ENCODE measurements around the gene ZNF662. TPM values are rescaled to one million over a fixed set of nuclear protein-coding genes. Genes with fewer than 3 reads are reported as not detected.

Gene ZNF662
- total RNA-seq, 1 donor from 2014 or later: not detected

- no peaks in the 10 kb centered on the region for H3K4me1 Mint-ChIP-seq
- no peak for DNase-seq (ENCODE audit: low read depth, low spot score)
- no peaks in the 10 kb centered on the region for H3K36me3 Mint-ChIP-seq (ENCODE audit: low read depth)
- no peak for TF ChIP-seq CTCF (conservative IDR thresholded peaks at IDR 0.05)
- H3K4me3 Mint-ChIP-seq: no peak overlapping the region
- H3K27me3 Mint-ChIP-seq (ENCODE audit: low read depth): peaks cover 15% of the 10 kb centered on the region
- no peaks in the 10 kb centered on the region for H3K9me3 Mint-ChIP-seq
- H3K27ac Mint-ChIP-seq (ENCODE audit: unreplicated experiment): no peak overlapping the region
Observed at GRCh38 chr3:42868841-42869240, 37.1 kb upstream of the ZNF662 start.

GRCh38 chr3:42871592-42872196 is 34.2 kb upstream of the ZNF662 start:
- Mint-ChIP-seq H3K4me3 (no peak overlapping the region), H3K9me3 (no peaks in the 10 kb centered on the region), H3K36me3 (ENCODE audit: low read depth) (no peaks in the 10 kb centered on the region), H3K4me1 (no peaks in the 10 kb centered on the region), H3K27me3 (ENCODE audit: low read depth) (peaks cover 25% of the 10 kb centered on the region), H3K27ac (ENCODE audit: unreplicated experiment) (no peak overlapping the region)
- TF ChIP-seq CTCF (conservative IDR thresholded peaks at IDR 0.05): no peak
- no peak for DNase-seq (ENCODE audit: low read depth, low spot score)

- H3K27me3 Mint-ChIP-seq (ENCODE audit: low read depth): peaks cover 25% of the 10 kb centered on the region
- H3K27ac Mint-ChIP-seq (ENCODE audit: unreplicated experiment): no peak overlapping the region
- no peak overlapping the region for H3K4me3 Mint-ChIP-seq
- TF ChIP-seq CTCF (conservative IDR thresholded peaks at IDR 0.05): no peak
- no peaks in the 10 kb centered on the region for H3K4me1 Mint-ChIP-seq
- no peaks in the 10 kb centered on the region for H3K9me3 Mint-ChIP-seq
- DNase-seq (ENCODE audit: low read depth, low spot score): no peak
- no peaks in the 10 kb centered on the region for H3K36me3 Mint-ChIP-seq (ENCODE audit: low read depth)
Observed at GRCh38 chr3:42872718-42873117, 33.2 kb upstream of the ZNF662 start.

GRCh38 chr3:42873221-42873982 is 32.5 kb upstream of the ZNF662 start:
- H3K27ac Mint-ChIP-seq (ENCODE audit: unreplicated experiment): no peak overlapping the region
- no peak for TF ChIP-seq CTCF (conservative IDR thresholded peaks at IDR 0.05)
- no peak for DNase-seq (ENCODE audit: low read depth, low spot score)
- no peaks in the 10 kb centered on the region for H3K4me1 Mint-ChIP-seq
- peaks cover 31% of the 10 kb centered on the region for H3K27me3 Mint-ChIP-seq (ENCODE audit: low read depth)
- H3K9me3 Mint-ChIP-seq: no peaks in the 10 kb centered on the region
- no peak overlapping the region for H3K4me3 Mint-ChIP-seq
- H3K36me3 Mint-ChIP-seq (ENCODE audit: low read depth): no peaks in the 10 kb centered on the region

GRCh38 chr3:42874749-42875148 is 31.2 kb upstream of the ZNF662 start:
- H3K27me3 Mint-ChIP-seq (ENCODE audit: low read depth): peaks cover 31% of the 10 kb centered on the region
- no peaks in the 10 kb centered on the region for H3K36me3 Mint-ChIP-seq (ENCODE audit: low read depth)
- no peak for TF ChIP-seq CTCF (conservative IDR thresholded peaks at IDR 0.05)
- H3K27ac Mint-ChIP-seq (ENCODE audit: unreplicated experiment): no peak overlapping the region
- no peaks in the 10 kb centered on the region for H3K9me3 Mint-ChIP-seq
- no peak for DNase-seq (ENCODE audit: low read depth, low spot score)
- H3K4me1 Mint-ChIP-seq: no peaks in the 10 kb centered on the region
- no peak overlapping the region for H3K4me3 Mint-ChIP-seq
